ENCODE data around the gene NAIP.
"Not testable (repeated sequence)": the region's sequence is repeated elsewhere in the genome, so short reads cannot be mapped to it uniquely, and the experiment has no call there.

The NAIP gene

DNA sequence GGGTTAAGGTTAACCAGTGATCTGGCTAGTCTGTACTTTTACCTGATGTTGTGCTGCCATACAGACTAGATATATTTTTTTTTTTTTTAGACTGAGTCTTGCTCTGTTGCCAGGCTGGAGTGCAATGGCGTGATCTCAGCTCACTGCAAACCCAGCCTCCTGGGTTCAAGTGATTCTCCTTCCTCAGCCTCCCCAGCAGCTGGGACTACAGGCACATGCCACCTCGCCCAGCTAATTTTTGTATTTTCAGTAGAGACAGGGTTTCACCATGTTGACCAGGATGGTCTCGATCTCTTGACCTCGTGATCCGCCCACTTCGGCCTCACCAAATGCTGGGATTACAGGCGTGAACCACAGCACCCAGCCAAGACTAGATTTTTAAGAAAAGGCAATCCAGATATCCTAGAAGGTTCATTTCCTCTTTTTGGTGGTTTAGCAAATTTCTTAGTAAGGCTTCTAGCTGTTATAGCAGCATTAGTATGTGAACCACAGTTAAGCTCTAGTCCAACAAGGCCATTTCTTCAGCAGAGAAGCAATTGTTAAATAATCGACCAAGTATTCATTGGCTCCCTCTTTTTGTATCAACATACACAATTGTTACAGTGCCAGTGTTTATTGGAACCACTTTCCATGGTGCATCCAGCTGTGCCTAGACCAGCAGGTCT is at the start of gene NAIP:
NAIP (minus strand) TSS at position 51 of the 665 bp plus-strand sequence. CDS start 12,424 bp downstream, outside the sequence.
- DNase-seq, result not testable (repeated sequence)

- DNase-seq, result not testable (repeated sequence)
Measured at GRCh38 chr5:71067262-71067928, 42.3 kb upstream of the NAIP start, which contains the start of gene GTF2H2. Gene GTF2H2 (minus strand): TSS chr5:71067676. CDS start chr5:71062763, 4,913 bp downstream.

DNA sequence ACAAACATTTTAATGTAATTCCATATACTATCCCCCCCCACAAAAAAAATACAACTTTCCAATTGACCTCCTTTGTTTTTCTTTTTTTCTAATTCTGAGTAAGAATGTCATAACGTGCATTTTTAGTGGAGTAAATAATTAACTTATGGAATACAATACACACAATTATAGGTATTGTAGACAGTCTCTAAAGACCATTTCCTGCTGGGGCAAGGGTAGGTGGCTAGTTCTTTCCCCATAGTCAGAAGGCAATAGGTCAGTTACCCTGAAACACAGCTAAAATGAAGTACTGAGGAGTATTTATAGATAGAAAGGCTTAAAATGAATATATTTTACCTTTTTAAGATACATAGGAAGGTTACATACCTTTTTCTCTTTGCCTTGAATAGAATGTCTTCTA is 36.2 kb upstream of the NAIP start:
- DNase-seq, result not testable (repeated sequence)

DNA sequence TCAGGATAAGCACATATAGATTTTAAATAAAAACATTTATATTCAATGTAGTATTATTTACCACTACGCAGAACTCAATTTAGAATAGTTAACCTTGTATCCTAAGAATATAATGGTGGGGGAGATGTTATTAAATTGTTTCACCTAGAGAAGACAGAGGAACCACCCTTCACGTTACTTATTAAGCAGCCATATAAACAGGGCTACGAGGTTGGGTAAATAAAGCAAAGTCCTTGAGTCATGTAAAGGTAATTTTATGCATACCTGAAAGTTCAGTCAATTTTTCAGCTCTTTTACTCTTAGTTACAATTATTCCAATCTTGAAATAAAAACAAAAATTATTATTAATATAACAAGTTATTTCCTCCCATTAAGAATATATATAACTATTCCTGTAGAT is 34.3 kb upstream of the NAIP start:
- DNase-seq, result not testable (repeated sequence)

GRCh38 chr5:71044808-71045207 is 19.7 kb upstream of the NAIP start:
- not testable (repeated sequence) for DNase-seq

DNA sequence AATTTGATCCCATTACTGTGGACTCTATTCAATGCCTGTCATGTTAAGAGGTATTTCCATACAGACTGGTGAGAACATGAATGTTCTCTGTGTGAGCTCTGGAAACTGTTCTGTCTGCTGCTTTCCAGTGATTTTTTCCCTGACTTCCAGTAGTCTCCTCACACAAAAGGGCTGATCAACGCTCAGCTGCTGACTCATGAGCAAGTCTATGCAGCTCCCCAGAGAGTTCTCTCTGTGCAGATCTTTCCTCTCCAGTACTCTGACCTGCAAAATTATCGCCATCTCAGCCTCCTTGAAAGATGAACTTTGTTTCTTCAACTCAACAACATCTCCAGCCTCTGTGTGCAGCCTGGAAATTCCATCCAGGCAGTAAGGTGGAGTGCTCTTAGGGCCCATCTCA is 19.0 kb upstream of the NAIP start:
- DNase-seq, result not testable (repeated sequence)

- DNase-seq, result not testable (repeated sequence)
Measured at GRCh38 chr5:71031046-71031776, 6.1 kb upstream of the NAIP start.

DNA sequence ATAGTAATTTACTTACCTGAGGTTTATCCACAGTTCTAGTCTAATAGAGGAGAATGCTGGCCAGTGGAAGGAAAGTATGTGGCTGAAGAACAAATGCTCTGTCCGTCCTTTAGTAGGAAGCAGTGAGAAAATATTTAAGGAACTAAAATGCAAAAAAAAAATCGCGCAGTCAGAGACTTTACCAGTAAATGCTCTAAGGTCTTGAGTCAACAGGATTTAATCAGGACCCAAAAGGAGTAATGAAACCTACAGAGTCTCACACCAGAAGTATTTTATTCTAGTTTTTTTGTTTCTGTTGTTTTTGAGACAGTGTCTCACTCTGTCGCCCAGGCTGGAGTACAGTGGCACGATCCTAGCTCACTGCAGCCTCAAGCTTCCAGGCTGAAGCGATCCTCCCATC is 4.5 kb downstream of the NAIP start:
- not testable (repeated sequence) for DNase-seq

DNA sequence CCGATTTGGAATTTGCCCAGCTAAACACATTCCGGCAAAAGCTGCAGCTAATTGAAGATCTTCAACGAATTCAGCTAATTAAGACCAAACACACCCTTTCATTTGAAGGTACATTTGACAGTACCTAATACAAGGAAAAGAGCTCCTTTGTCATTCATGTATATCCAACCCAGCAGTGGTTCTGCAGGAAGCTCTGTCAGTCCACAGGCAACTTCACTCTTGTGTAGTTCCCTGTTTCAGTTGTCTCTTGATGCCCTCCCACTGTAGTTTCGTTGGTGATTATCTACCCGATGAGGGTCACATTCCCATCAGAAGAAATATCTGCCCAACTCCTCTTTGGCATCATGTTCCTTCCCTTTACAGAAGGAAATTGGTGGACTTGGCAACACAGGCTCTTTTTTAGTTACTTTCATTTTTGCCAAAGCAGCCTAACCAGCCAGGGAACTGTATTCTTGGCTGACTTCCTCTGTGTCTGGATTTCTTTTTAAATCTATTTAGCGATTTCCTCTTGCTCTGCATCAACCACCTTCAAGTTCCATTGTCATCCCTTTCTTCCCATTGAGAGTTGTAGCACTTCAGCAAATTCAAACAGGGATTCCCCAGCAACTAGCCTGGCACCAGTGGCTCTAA is 6.6 kb downstream of the NAIP start:
- not testable (repeated sequence) for DNase-seq

DNA sequence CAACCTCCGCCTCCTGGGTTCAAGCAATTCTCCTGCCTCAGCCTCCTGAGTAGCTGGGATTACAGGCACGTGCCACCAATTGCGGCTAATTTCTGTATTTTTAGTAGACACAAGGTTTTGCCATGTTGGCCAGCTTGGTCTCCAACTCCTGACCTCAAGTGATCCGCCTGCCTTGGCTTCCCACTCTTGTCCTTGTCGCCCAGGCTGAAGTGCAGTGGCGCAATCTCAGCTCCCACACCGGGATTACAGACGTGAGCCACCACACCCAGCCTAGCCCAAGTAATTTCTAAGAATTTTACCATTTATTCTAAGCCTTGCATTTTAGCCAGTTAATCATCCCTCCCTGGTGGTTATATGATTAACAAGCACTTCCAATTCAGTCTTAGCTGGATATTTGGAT is 11.0 kb downstream of the NAIP start:
- DNase-seq, result no peak

- peak; percentile 20 for DNase-seq
Measured at GRCh38 chr5:71013575-71013974, 11.6 kb downstream of the NAIP start.

DNA sequence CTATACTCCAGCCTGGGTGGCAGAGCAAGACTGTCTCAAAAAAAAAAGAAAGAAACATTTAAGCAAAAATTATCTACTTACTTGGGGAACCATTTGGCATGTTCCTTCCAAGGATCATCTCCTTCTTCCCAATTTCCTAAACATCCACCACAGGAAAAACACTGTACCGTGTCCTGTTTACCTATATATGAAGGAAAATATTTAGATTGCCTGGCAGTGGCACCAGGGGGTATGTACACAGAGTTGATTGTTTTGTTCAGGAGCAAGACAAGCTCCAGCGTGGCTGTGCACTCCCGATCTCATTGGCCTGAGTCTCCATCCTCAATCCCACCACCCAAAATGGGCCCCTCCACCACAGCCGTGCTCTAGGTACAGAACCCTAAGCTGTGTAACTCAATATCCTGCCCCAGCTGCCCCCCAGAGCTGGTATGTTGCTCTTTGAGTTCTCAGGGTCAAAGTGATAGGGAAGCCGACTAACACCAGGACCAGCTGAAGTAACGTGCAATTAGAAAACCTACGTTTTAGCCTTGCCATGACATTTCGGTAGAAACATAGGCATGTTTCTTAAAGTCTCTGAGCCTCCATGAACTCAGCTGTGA is 13.8 kb downstream of the NAIP start:
- no peak for DNase-seq

- DNase-seq, result not testable (repeated sequence)
Measured at GRCh38 chr5:71006983-71007382, 18.2 kb downstream of the NAIP start.

DNA sequence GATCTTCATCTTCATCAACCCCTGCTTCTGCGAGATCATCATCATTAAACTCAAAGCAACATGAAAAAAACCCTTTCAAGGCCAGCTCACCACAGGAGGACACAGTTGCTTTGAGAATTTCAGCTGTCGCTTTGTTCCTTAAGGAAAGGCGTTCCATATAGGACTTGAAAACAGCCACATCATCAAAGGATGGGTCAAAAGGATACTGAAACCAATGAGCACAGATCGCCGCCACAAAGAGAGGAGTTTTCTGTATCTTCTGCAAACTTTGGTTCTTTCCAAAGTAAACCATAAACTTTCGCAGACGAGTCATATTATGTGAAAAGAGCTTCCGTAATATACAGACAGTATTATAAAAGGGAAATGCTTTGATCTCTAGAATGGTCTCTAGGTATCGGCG is 40.3 kb downstream of the NAIP start:
- DNase-seq, result not testable (repeated sequence)

DNA sequence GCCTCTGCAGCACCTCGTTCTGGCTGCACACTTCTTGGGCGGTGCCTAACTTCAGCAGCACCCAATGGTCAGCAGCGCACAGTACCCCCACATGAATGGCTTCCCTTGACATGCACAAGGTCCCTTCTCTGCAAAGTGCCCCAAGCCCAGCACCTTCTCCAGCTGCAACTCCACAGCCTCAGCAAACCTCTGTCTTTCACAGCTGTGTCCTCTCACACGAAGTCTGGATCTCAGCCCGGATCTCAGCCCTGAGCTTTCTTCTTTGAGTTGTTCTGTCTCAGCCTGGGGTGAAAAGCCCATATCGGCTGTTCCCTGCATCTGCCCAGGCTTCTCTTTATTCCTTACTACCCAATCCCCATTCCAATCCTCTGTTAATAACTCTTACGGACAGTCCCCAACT is 57.9 kb downstream of the NAIP start:
- not testable (repeated sequence) for DNase-seq

DNA sequence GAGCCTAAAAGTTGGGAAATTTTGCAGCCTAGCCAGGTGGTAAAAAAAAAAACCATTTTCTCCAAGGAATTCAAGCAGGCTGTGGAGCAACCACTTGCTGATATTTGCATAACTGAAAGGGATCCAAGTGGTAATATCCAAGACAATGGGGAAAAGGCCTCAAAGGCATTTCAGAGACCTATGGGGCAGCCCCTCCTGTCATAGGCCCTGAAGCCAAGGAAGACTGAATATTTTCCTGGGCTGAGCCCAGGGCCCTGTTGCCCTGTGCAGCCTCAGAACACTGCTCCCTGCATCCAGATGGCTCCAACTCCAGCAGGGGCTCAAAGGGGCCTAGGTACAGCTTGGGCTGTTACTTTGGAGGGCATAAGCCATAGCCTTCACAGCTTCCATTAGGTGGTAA is 60.6 kb downstream of the NAIP start:
- not testable (repeated sequence) for DNase-seq

GRCh38 chr5:70953068-70953467 is 72.1 kb downstream of the NAIP start:
- DNase-seq, result not testable (repeated sequence)

DNA sequence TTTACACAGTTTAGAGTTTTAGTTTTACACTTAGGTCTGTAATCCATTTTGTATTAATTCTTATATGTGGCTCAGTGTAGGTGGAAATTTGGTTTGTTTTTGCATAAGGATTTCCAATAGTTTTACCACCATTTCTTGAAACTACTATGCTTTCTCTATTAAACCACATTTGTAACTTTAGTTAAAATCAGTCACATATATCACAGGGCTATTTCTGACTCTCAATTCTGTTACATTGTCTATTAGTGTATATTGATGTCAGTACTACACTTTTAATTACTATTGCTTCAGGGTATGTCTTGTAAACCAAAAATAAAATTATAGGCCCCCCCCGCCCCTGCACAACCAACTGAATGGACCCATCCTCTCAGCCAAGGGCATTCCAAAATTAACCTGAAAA is 92.6 kb downstream of the NAIP start:
- not testable (repeated sequence) for DNase-seq

- DNase-seq, result not testable (repeated sequence)
Measured at GRCh38 chr5:70931709-70932368, 93.3 kb downstream of the NAIP start.

DNA sequence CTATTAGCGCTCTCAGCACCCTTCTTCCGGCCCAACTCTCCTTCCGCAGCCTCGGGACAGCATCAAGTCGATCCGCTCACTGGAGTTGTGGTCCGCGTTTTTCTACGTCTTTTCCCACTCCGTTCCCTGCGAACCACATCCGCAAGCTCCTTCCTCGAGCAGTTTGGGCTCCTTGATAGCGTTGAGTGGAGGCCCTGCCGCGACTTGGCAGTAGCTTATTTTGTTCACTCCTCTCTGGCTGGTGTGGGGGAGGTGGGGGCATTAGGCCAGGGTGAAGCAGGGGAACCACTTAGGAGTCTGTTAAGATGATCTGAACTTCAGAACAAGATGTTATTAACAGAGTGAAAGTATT is 100.0 kb downstream of the NAIP start:
- not testable (repeated sequence) for DNase-seq

All from hematopoietic multipotent progenitor cell treated with erythropoietin and hydrocortisone succinate and interleukin-3 and kit ligand, for 6 days (in vitro differentiated cells).